GM19025 (cell line): ENCODE measurements around the gene UTP3.
"Not testable (repeated sequence)": the region's sequence is repeated elsewhere in the genome, so short reads cannot be mapped to it uniquely, and the experiment has no call there.

Experiments
- ATAC-seq: cut with Tn5 transposase; IDR thresholded peaks from one replicate; pipeline ENCODE4 v1.9.1; 2021; ENCODE audit warnings: mild to moderate bottlenecking, low read depth, moderate library complexity; ENCODE audit not compliant: unreplicated experiment

Gene UTP3

GRCh38 chr4:70682142-70682541 lies 6.2 kb upstream of the UTP3 start:
- ATAC-seq, result not testable (repeated sequence)

- no peak for ATAC-seq
These were observed 940 bp upstream of the UTP3 start for GRCh38 chr4:70687392-70687791.

GRCh38 chr4:70688795-70689231 lies 481 bp downstream of the UTP3 start:
- ATAC-seq, result no peak

- ATAC-seq, result no peak
These were observed 3.3 kb downstream of the UTP3 start for GRCh38 chr4:70691661-70692060.

DNA sequence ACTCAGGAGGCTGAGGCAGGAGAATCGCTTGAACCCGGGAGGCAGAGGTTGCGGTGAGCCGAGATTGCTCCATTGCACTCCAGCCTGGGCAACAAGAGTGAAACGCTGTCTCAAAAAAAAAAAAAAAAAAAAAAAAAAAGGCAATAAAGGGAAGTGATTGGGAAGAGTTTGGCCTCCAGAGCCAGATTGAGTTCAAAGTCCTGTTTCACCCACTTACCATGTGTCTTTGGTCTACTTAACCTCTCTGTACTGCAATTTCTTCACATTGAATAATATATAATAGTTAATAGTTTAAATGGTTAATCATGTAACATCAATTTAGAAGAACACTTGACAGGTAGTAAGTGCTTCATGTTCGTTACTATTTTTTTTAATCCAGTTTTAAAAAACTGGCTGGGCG lies 6.3 kb downstream of the UTP3 start:
- not testable (repeated sequence) for ATAC-seq

DNA sequence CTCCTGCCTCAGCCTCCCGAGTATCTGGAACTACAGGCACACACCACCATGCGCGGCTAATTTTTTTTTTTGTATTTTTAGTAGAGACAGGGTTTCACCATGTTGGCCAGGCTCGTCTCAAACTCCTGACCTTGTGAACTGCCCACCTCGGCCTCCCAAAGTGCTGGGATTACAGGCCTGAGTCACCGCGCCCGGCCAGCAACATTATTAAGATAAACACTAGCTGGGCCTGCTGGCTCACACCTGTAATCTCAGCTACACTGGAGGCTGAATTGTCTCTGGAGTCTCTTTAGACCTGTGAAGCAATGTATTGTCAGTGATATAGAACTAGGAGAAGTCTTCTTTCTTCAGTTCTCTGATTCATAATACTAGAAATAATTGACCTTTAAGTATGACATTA lies 10.1 kb downstream of the UTP3 start:
- ATAC-seq, result not testable (repeated sequence)

DNA sequence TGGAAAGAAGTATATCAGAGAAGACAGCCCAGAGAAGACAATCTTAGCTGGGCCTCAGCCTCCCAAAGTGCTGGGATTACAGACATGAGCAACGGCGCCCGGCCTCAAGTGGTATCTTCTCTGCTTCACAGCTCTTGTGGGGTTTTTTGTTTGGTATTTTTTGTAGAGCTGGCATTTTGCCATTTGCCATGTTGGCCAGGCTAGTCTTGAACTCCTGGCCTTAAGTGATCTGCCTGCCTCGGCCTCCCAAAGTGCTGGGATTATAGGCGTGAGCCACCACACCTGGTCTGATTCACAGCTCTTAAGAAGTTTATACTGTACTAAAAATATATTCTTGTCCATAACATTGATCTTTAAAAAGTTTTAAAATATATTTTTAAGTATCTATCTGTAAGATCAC lies 12.4 kb downstream of the UTP3 start:
- no peak for ATAC-seq

DNA sequence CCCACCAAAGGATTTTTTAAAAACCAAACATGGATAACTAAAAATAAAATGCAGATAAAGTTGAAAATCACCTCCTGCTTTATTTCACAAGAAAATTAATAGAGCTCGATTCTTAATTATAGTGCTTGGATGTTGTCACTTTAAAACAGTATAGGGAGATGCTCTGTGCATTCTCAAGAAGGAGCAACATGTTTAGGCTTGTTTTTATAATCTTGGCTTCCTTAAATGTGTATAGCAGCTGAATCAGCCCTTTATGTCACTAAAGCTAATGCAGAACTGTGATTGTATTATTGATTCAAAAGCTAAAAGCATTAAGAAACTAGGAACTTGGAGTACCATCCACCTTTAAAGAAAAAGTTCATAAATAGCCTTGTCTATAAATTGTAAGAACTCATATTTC lies 12.9 kb downstream of the UTP3 start:
- ATAC-seq, result no peak

- not testable (repeated sequence) for ATAC-seq
These were observed 14.3 kb downstream of the UTP3 start for GRCh38 chr4:70702592-70702991.

- ATAC-seq, result no peak
These were observed 15.4 kb downstream of the UTP3 start for GRCh38 chr4:70703619-70704214.

GRCh38 chr4:70704215-70704930 lies 16.0 kb downstream of the UTP3 start:
- peak; percentile 57 for ATAC-seq

DNA sequence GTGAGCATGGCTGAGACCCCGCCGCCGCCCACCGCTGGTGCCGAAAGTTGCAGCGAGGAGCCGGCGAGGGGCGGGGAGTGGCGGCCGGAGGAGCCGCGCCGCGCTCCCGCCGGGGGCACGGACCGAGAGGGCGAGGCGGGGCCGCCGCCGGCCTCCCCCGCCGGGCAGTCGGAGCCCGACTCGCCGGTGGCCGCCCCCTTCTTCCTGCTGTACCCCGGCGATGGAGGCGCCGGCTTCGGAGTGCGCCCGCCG lies 16.5 kb downstream of the UTP3 start:
- peak; percentile 43 for ATAC-seq

DNA sequence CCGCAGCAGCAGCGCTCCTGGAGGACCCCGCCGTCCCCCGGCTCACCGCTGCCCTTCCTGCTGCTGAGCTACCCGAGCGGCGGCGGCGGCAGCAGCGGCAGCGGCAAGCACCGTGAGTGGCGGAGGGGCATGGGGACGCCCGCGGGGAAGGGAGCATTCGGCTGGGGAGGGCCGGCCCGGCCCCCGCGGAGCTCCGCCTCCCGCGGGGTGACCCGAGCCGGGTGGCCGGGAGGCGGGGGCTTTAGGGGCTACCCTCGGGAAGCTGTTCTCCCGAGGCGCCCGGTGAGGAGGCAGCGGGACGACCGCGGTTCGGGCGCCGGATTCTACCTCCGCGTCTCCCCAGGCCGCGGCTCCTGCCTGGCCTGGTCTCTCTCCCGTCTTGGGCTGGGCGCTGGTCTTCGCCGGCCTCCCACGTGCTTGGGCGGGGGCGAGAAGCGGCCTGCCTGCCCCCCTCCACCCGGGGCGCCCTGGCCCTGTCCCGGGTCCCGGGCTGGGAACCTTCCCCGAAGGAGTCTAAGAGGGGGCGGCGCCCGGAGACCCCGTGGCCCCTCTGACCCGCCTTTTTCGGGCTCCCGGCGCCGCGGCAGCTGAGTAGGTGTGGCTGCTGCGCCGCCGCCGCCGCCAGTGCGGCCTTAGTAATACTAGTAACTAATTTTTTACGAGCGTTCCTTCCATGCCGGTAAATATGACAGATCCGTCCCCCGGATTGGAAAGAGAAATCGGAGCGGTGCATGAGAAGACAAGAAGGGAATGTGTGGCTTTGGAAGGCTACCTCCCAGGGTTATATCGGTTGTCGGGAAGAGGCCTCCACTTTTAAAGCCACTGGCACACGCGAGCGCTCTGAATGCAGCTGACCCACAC lies 17.1 kb downstream of the UTP3 start:
- peak; percentile 61 for ATAC-seq

- no peak for ATAC-seq
These were observed 17.7 kb downstream of the UTP3 start for GRCh38 chr4:70706044-70706461.

DNA sequence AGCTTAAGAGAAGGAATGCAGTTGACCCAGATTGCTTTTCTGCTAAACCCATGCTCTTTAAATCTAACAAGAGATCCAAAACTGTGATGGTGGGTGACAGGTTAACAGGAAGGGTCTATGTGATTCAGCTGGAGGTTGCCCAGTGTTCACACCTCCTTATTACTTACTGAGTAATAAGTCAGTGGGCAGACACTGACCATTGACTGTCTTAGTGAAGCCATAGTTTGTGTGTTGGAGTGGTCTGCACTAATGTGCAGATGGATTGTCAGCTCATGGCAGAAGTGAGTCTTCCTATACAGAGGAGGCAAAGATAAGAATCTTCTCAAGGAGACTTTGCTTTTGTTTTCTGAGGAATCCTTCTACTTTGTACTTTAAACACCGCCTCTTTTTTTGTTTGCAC lies 18.2 kb downstream of the UTP3 start:
- no peak for ATAC-seq

- ATAC-seq, result no peak
These were observed 21.4 kb downstream of the UTP3 start for GRCh38 chr4:70709611-70710205.

DNA sequence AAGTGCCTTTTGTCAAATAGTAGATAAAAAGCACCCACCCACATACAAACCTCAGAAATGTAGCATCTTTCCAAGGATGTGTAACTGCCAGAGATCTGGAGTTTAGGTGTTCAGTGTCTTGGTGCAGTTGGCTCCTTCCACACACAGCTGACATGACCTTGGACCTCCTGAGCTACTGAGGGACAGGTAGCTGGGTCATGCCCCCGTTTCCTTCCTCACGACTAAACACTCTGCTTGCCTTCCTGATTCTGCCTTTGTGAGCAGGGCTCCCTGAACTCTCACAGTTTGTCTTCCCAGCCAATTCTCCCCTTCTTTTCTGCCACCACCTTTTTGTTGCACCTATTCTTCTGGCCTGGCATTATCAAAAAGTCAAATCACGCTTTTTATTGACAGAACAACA lies 23.3 kb downstream of the UTP3 start:
- ATAC-seq, result no peak

- no peak for ATAC-seq
These were observed 23.8 kb downstream of the UTP3 start for GRCh38 chr4:70712150-70712549.

GRCh38 chr4:70712604-70713452 lies 24.5 kb downstream of the UTP3 start:
- ATAC-seq, result no peak

DNA sequence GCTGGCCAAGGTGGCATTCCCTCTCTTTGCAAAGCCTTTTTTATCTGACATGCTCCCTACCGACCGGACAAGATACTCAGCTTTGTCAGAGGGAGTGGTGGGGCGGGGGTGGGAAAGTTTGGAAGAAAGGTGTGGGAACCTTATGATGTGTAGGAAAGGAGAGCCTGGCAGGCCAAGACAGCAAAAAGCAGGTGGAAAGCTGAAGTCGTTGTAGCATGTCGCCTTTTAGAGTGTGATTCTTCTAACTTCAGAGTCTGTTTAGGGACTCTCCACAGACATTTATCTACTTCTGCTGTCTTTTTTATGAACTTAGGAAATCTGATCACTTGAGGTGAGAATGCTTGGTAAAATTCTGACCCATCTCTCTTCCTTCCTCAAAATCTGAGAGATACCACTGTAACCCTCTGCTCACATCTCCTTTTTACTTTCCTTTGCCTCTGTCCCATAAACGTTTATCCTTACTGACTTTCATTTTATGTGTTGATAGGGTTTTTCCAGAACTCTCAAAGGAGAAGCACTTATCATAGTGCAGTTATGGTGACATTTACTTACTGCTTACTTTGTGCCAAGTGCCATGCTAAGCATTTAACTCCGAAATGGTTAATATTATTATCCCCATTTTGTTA lies 25.2 kb downstream of the UTP3 start:
- ATAC-seq, result no peak
